ENCODE data around the gene FNDC8.

GRCh38 chr17:35155246-35155645, 33.8 kb downstream of the FNDC8 start:
- TF ChIP-seq, protein P1, sequence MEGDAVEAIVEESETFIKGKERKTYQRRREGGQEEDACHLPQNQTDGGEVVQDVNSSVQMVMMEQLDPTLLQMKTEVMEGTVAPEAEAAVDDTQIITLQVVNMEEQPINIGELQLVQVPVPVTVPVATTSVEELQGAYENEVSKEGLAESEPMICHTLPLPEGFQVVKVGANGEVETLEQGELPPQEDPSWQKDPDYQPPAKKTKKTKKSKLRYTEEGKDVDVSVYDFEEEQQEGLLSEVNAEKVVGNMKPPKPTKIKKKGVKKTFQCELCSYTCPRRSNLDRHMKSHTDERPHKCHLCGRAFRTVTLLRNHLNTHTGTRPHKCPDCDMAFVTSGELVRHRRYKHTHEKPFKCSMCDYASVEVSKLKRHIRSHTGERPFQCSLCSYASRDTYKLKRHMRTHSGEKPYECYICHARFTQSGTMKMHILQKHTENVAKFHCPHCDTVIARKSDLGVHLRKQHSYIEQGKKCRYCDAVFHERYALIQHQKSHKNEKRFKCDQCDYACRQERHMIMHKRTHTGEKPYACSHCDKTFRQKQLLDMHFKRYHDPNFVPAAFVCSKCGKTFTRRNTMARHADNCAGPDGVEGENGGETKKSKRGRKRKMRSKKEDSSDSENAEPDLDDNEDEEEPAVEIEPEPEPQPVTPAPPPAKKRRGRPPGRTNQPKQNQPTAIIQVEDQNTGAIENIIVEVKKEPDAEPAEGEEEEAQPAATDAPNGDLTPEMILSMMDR (IDR thresholded peaks at IDR 0.05; ENCODE audit: low read depth, low read length, poor library complexity, severe bottlenecking), result no peak
- TF ChIP-seq EZH2phosphoT487 (IDR thresholded peaks at IDR 0.05; ENCODE audit: borderline replicate concordance, low read length), result no peak
